GM18505 (cell line): ENCODE data around the gene PLEKHF1.
A peak's percentile ranks its signal among the peaks of the same experiment; 100 is the strongest.
"Not testable (repeated sequence)": the region's sequence is repeated elsewhere in the genome, so short reads cannot be mapped to it uniquely, and the experiment has no call there.

ENCODE experiments used
- ATAC-seq: cut with Tn5 transposase; IDR thresholded peaks from one replicate; pipeline ENCODE4 v1.9.1; 2021; ENCODE audit not compliant: unreplicated experiment
- POLR2A ChIP-seq: IDR thresholded peaks from 4 replicates; pipeline ENCODE4 v1.6.1; 2011; ENCODE audit warnings: borderline replicate concordance; ENCODE audit not compliant: insufficient read depth, insufficient read length; ENCODE audit errors: extremely low read depth

PLEKHF1 gene

DNA sequence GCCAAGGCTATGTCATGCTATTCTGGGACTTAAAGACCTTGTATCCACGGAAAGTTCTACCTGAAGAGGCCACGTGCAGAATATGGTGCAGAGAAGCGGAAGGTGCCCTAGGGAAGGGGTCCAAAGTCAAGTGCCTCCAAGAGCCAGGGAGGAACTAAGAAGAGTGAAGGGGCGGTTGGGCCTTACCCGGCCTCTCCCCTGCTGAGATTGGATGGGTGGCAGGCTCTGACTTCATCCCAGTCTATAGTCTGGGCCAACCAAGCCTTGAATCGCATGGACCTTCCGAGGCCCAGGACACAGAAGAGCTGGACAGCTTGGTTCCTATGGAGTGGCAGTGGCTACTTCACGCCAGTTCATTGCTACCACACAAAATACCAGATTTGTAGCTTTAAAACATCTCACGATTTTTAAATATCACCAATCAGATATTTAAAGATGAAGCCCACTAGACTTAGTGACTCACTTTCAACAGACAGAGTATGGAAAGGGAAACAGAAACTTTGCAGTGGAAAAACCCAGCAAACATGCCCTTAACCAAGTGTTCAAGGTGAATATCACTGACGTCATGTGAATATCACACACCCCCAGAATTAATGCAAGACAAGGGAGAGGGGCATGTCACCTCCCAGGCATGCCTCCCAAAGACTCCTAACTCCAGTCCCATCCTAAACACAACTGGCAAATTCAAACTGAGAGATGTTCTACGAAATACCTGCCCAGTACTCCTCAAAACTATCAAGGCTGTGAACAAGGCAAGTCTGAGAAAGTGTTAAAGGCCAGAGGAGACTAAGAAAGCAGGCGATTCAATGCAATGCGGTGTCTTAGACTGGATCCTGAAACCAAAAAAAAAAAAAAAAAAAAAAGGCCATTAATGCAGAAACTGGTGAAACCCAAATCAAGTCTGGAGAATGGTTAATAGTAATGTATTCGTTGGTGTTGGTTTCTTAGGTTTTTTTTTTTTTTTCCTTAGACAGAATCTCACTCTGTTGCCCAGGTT, 39.6 kb downstream of the PLEKHF1 start:
- no peak for ATAC-seq
- TF ChIP-seq POLR2A, result no peak

DNA sequence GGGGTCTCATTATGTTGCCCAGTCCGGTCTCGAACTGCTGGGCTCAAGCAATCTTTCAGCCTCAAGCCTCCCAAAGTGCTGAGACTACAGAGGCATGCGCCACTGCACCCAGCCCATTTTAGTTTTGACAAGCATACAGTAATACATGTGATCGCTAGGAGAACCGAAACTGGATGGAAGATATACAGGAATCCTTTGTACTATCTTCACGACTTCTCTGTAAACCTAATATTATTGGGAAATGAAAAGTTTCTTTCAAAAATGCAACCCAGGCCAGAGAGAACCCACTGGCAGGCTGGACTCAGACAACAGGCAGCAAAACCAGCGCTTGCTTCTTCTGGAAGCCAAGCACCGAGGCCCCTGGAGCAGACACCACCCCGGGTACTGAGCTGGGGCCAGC, 40.4 kb downstream of the PLEKHF1 start:
- TF ChIP-seq POLR2A, result no peak
- no peak for ATAC-seq

GRCh38 chr19:29706635-29707034, 41.4 kb downstream of the PLEKHF1 start:
- no peak for TF ChIP-seq POLR2A

GRCh38 chr19:29708554-29709439, 43.5 kb downstream of the PLEKHF1 start:
- TF ChIP-seq POLR2A, result no peak
- ATAC-seq, result no peak

More at GRCh38 chr19:29706635-29707034, 41.4 kb downstream of the PLEKHF1 start:
- no peak for ATAC-seq

GRCh38 chr19:29709440-29709798, 44.2 kb downstream of the PLEKHF1 start:
- ATAC-seq, result not testable (repeated sequence)

- no peak for ATAC-seq
- no peak for TF ChIP-seq POLR2A
Measured at GRCh38 chr19:29711584-29712132, 46.4 kb downstream of the PLEKHF1 start.

DNA sequence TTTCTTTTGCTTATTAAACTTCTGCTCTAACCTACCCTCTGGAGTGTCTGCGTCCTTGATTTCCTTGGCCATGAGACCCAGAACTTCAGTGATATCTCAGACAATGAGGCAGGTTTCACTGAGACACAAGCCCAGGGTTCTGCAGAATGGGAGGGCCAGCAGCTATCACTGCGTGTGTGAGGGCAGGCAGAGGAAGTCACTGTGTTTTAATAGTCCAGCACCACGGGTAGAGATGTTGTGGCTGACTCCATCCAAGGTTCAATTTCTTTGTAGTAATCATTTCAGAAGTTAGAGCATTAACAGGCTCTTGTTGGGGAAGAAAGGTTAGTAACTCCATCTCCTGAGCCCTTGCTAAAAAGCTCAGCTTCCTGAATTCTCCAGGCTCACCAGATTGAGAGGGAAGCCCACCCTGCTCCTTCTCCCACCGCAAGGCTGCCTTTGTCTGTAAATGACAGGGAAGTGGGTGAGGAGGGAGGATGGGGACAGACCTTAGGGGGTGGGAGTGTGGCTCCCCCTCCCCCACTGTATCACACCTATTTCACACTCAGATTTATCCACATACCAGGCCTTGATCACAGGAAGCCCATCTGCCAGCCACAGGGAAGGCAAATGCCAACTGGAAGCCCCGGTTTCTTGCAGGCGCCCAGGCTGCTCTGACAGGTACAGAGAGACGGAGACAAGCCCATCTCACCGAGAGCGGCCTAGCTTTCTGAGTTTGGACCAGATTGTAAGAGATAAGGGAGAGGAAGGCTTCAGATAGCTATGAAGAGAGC, 47.7 kb downstream of the PLEKHF1 start:
- no peak for TF ChIP-seq POLR2A
- ATAC-seq, result no peak

DNA sequence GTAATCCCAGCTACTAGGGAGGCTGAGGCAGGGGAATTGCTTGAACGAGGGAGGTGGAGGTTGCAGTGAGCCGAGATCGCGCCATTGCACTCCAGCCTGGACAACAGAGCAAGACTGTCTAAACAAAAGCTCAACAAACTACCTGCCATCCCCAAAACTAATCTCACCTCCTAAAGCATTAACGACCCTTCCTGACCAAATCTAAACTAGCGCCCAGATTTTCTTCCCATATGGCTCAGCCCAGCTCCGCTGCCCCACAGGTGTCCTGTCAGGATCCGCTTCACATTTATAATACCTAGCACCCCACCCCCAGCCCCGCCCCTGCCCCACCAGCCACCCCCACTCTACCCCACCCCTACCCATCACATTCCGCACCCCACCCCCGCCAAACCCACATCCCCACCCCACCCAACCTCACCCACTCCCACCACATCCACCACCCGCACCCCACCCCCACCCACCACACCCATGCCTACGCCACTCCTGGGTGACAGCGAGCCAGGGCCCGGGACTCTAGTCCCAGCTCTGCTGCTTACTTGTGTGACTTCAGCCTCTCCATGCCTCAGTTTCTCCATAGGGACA, 49.2 kb downstream of the PLEKHF1 start:
- peak; percentile 15 for ATAC-seq
- TF ChIP-seq POLR2A, result no peak

- TF ChIP-seq POLR2A, result peak; percentile 87
- peak; percentile 75 for ATAC-seq
Measured at GRCh38 chr19:29714953-29715700, 49.9 kb downstream of the PLEKHF1 start, which contains the start of gene C19orf12. Gene C19orf12 (minus strand): TSS chr19:29715261. CDS start chr19:29708413, 6,848 bp downstream.

DNA sequence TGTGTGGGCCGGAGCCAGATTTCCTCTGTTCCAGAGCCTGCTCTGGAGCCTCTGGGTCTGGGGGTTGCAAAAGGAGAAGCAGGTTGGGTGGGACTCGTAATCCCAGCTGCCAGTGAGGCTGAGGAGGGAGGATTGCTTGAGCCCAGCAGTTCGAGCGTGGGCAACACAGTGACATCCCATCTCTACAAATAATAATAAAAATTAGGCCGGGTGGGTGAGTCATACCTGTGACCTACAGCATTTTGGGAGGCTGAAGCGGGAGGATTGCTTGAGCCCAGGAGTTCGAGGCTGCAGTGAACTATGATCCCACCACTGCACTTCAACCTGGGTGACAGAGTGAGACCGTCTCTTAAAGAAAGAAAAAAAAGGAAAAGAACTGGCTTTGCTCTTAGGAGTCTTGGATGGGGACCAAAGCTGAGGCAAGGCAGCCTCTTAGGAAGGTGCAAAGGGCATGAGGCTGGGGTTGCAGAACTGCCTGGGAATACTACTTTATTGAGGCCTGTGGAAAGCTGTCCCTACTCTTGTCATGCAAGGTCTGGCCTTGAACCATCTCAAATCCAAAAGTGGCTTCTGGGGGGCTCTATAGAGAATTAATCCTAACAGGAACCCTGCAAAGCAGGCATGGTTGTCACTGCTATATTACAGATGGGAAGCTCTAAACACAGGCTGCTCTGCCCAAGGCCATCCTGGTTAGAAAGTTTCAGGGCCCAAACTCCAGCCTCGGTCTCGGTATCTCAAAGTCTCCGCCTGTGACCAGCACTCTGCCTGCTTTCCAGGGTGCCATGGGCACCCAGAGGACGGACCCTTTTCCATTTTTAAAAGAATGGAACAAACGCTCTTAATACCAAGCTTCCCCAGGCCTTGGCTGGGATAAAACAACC, 50.7 kb downstream of the PLEKHF1 start:
- ATAC-seq, result peak; percentile 7
- no peak for TF ChIP-seq POLR2A

DNA sequence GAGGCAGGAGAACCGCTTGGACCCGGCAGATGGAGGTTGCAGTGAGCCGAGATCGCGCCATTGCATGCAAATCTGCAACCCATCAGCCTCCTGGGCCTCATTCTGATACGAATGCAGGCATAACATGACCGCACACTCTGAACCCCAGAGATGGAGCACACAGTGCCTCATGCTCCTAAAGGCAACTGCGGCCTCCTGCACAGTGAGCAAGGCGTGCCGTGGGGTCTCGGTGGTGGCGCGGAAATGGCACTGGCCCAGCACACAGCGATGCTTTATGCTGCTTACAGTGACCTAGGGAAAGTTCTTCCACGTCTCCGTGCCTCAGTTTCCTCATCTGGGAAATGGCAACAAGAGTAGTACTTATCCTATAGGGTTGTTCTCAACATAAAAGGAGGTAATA, 51.8 kb downstream of the PLEKHF1 start:
- no peak for ATAC-seq
- no peak for TF ChIP-seq POLR2A
